ENCODE data around the gene TRPM6.

- TF ChIP-seq CTCF (IDR thresholded peaks at IDR 0.05), result no peak
- no peak for TF ChIP-seq POLR2A (IDR thresholded peaks at IDR 0.05)
These were observed 213.6 kb downstream of the TRPM6 start for GRCh38 chr9:74674077-74674476.
